22Rv1 (cell line): ENCODE measurements around the gene SIGLEC15.

ENCODE experiments used
- H3K27ac ChIP-seq: fragments of 450-650 bp; 2 replicates; pipeline ENCODE4 v1.5.1; 2017
- CTCF ChIP-seq: fragments of 450-650 bp; IDR thresholded peaks from 2 replicates; pipeline ENCODE4 v1.5.1; 2017; ENCODE audit warnings: mild to moderate bottlenecking
- ZFX ChIP-seq: fragments of 450-650 bp; IDR thresholded peaks from 2 replicates; pipeline ENCODE4 v1.6.1; 2017; ENCODE audit warnings: antibody characterized with exemption, borderline replicate concordance

The SIGLEC15 gene

DNA sequence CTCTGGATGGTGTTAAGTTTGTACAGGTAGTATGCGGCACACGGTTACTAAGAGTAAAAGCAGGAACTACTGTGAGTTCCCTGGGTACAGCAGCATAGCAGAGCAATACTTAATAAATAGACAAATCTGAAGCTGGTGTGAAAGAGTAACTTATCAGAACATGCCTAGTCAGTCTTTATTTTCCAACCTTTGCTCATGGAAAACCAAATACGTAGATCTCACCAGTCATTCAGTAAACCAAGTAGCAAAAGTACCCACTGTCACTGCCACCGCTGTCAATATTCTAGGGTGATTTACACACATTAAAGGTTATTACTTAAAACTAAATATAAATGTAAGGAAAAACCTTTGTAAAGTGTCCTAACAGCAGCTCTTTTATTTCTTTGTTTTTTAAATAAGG, 35.0 kb downstream of the SIGLEC15 start:
- no peak overlapping the region for H3K27ac ChIP-seq
- no peak for TF ChIP-seq ZFX
- TF ChIP-seq CTCF, result no peak

GRCh38 chr18:45860971-45861370, 35.5 kb downstream of the SIGLEC15 start:
- H3K27ac ChIP-seq, result no peak overlapping the region
- TF ChIP-seq CTCF (no peak), ZFX (no peak)

DNA sequence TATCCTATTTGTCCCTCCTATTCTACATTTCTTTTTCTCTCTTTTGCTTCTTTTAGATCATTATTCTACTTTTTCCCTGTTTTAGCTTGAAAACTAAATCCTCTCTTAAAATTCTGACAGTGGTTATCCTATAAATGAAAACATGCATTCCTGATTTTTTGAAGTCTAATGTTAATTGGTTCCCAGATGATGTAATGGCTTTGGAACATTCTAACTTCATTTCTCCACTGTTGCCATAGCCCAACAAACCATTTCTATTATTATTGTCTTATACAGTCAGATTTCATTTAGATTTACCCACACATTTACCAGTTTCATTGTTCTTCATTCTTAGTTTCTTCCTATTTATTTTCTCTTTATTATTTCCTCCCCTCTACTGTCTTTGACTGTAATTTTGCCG, 36.5 kb downstream of the SIGLEC15 start:
- no peak overlapping the region for H3K27ac ChIP-seq
- TF ChIP-seq CTCF, result no peak
- no peak for TF ChIP-seq ZFX

- H3K27ac ChIP-seq, result no peak overlapping the region
- TF ChIP-seq ZFX (no peak), CTCF (no peak)
Observed at GRCh38 chr18:45863469-45863868, 38.0 kb downstream of the SIGLEC15 start.

GRCh38 chr18:45864081-45864480, 38.6 kb downstream of the SIGLEC15 start:
- TF ChIP-seq ZFX, result no peak
- TF ChIP-seq CTCF, result no peak

DNA sequence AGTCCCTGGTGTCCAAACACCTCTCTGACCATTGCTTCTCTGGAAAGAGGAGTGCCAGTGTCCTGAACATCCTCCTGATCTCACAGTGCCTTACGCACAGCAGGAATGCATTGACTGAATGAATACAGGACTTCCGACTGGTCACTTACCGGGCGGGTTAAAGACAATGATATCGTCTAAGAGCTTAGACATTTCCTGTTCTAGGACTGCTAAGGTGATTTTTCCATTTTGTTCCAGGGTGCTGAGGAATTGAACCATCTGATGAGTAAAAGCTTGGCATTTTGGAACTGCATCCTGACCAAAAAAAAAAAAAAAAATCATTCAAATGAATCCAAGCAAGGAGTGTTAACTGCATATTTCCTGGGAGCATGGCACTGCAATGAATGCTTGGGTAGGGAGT, 40.0 kb downstream of the SIGLEC15 start:
- no peak overlapping the region for H3K27ac ChIP-seq
- TF ChIP-seq ZFX, result no peak
- TF ChIP-seq CTCF, result no peak

More at GRCh38 chr18:45864081-45864480, 38.6 kb downstream of the SIGLEC15 start:
- H3K27ac ChIP-seq, result no peak overlapping the region

GRCh38 chr18:45870419-45870818, 44.9 kb downstream of the SIGLEC15 start:
- H3K27ac ChIP-seq, result no peak overlapping the region
- TF ChIP-seq ZFX, result no peak
- no peak for TF ChIP-seq CTCF
